Measurements from ENCODE around the gene CLDN2.

- no peak for TF ChIP-seq CTCF (IDR thresholded peaks at IDR 0.05; ENCODE audit: insufficient read depth, low read length, poor library complexity, severe bottlenecking)
- TF ChIP-seq EZH2phosphoT487 (conservative IDR thresholded peaks at IDR 0.05; ENCODE audit: low read length): no peak
Observed at GRCh38 chrX:106940068-106940467, 19.9 kb downstream of the CLDN2 start.
